ENCODE measurements around the gene PCDHGB7.

DNA sequence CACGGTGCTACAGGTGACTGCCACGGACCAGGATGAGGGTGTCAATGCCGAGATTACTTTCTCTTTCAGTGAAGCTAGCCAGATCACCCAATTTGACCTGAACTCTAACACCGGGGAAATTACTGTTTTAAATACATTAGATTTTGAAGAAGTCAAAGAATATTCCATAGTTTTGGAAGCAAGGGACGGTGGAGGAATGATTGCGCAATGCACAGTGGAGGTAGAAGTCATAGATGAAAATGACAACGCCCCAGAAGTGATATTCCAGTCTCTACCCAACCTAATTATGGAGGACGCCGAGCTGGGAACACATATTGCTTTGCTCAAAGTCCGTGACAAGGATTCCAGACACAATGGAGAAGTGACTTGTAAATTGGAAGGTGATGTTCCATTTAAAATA, 28.8 kb upstream of the PCDHGB7 start:
- TF ChIP-seq RARB (CRISPR knock-in tag; IDR thresholded peaks at IDR 0.05): no peak
- no peak for TF ChIP-seq ZFP3 (CRISPR knock-in tag; IDR thresholded peaks at IDR 0.05)
- TF ChIP-seq GLIS3 (CRISPR knock-in tag; IDR thresholded peaks at IDR 0.05): no peak
- TF ChIP-seq, protein P1, sequence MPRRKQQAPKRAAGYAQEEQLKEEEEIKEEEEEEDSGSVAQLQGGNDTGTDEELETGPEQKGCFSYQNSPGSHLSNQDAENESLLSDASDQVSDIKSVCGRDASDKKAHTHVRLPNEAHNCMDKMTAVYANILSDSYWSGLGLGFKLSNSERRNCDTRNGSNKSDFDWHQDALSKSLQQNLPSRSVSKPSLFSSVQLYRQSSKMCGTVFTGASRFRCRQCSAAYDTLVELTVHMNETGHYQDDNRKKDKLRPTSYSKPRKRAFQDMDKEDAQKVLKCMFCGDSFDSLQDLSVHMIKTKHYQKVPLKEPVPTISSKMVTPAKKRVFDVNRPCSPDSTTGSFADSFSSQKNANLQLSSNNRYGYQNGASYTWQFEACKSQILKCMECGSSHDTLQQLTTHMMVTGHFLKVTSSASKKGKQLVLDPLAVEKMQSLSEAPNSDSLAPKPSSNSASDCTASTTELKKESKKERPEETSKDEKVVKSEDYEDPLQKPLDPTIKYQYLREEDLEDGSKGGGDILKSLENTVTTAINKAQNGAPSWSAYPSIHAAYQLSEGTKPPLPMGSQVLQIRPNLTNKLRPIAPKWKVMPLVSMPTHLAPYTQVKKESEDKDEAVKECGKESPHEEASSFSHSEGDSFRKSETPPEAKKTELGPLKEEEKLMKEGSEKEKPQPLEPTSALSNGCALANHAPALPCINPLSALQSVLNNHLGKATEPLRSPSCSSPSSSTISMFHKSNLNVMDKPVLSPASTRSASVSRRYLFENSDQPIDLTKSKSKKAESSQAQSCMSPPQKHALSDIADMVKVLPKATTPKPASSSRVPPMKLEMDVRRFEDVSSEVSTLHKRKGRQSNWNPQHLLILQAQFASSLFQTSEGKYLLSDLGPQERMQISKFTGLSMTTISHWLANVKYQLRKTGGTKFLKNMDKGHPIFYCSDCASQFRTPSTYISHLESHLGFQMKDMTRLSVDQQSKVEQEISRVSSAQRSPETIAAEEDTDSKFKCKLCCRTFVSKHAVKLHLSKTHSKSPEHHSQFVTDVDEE (CRISPR knock-in tag; IDR thresholded peaks at IDR 0.05): no peak
- TF ChIP-seq, protein P2, sequence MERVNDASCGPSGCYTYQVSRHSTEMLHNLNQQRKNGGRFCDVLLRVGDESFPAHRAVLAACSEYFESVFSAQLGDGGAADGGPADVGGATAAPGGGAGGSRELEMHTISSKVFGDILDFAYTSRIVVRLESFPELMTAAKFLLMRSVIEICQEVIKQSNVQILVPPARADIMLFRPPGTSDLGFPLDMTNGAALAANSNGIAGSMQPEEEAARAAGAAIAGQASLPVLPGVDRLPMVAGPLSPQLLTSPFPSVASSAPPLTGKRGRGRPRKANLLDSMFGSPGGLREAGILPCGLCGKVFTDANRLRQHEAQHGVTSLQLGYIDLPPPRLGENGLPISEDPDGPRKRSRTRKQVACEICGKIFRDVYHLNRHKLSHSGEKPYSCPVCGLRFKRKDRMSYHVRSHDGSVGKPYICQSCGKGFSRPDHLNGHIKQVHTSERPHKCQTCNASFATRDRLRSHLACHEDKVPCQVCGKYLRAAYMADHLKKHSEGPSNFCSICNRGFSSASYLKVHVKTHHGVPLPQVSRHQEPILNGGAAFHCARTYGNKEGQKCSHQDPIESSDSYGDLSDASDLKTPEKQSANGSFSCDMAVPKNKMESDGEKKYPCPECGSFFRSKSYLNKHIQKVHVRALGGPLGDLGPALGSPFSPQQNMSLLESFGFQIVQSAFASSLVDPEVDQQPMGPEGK (CRISPR knock-in tag; IDR thresholded peaks at IDR 0.05; ENCODE audit: borderline replicate concordance): no peak
- TF ChIP-seq ISL1 (CRISPR knock-in tag; IDR thresholded peaks at IDR 0.05): no peak
- no peak for TF ChIP-seq ZFP30 (CRISPR knock-in tag; IDR thresholded peaks at IDR 0.05)
- TF ChIP-seq CSDC2 (CRISPR knock-in tag; IDR thresholded peaks at IDR 0.05): no peak
- TF ChIP-seq, protein P3, sequence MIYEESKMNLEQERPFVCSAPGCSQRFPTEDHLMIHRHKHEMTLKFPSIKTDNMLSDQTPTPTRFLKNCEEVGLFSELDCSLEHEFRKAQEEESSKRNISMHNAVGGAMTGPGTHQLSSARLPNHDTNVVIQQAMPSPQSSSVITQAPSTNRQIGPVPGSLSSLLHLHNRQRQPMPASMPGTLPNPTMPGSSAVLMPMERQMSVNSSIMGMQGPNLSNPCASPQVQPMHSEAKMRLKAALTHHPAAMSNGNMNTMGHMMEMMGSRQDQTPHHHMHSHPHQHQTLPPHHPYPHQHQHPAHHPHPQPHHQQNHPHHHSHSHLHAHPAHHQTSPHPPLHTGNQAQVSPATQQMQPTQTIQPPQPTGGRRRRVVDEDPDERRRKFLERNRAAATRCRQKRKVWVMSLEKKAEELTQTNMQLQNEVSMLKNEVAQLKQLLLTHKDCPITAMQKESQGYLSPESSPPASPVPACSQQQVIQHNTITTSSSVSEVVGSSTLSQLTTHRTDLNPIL (CRISPR knock-in tag; IDR thresholded peaks at IDR 0.05; ENCODE audit: low read depth): no peak
- TF ChIP-seq PPARA (CRISPR knock-in tag; IDR thresholded peaks at IDR 0.05; ENCODE audit: borderline replicate concordance): no peak
- TF ChIP-seq ZNF70 (CRISPR knock-in tag; IDR thresholded peaks at IDR 0.05): no peak
- TF ChIP-seq ARNTL (CRISPR knock-in tag; IDR thresholded peaks at IDR 0.05; ENCODE audit: borderline replicate concordance, low read depth): no peak
